Neural progenitor cell (in vitro differentiated cells): ENCODE measurements around the gene PRKCB.

ENCODE experiments used
- CTCF ChIP-seq: fragments of 200-600 bp; sonication (generic); IDR thresholded peaks from 2 replicates; pipeline ENCODE4 v1.5.1; 2017; ENCODE audit warnings: antibody characterized with exemption, mild to moderate bottlenecking
- EZH2 ChIP-seq: fragments of 200-600 bp; sonication (generic); IDR thresholded peaks from 2 replicates; pipeline ENCODE4 v1.6.1; 2017; ENCODE audit warnings: antibody characterized with exemption, mild to moderate bottlenecking, moderate library complexity

- no peak for TF ChIP-seq CTCF
- no peak for TF ChIP-seq EZH2
These were observed 109.5 kb downstream of the PRKCB start for GRCh38 chr16:23945243-23945642.
